ENCODE measurements around the gene KCNA1. TPM values are rescaled to one million over a fixed set of nuclear protein-coding genes. Genes with fewer than 3 reads are reported as not detected.

Gene KCNA1
- polyA plus RNA-seq, 1 donor (not counting 4 experiments of a cell fraction or from before 2014, with no cell fraction given): not detected

DNA sequence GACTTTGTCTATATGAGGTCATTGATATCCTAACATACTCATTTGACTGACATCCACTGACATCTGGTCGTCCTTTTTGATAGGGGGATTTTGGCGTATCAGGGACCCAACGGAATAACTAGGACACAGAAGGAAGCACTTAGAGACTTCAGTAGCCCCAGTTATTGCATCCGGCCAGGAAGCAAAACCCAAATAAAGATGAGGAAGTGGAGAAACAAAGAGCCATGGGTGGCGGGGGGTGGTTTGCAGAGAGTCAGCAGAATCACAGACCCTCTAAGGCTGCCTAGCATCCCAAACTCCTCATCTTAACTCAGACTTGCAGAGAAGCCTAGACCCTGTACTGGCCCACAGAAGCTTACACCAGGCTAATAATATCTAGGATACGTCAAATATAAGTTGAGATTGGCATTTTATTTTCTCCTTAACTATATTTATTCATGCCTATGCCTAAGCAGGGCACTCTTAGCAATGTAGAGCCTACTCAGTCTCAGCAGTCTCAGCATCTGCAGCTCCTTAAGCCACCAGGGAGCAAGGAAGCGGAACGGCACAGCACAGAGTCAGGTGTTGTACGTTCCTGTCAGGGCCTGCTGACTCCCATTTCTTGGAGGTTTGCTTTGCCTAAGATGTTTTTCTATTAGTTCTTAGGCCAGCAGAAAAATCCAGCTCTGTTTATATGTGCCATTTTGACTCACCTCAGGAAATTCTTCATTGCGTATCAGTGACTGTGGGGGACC, 45.1 kb downstream of the KCNA1 start:
- Histone ChIP-seq H3K9me3 (ENCODE audit: control insufficient read depth, low read depth, low read length) (no peaks in the 10 kb centered on the region), H3K36me3 (ENCODE audit: control insufficient read depth in 2 of 2, extremely low read depth in 1 of 2, insufficient read depth in 2 of 2, low read length in 2 of 2) (no peaks in the 10 kb centered on the region), H2AFZ (ENCODE audit: control insufficient read depth, low read length) (no peak overlapping the region), H3K79me2 (ENCODE audit: control insufficient read depth, insufficient read depth, low read length) (no peaks in the 10 kb centered on the region), H3K27me3 (ENCODE audit: control insufficient read depth, extremely low read depth, insufficient read depth, low read length) (peaks cover 12% of the 10 kb centered on the region), H3K4me3 (ENCODE audit: control insufficient read depth in 2 of 3, extremely low read depth in 1 of 3, insufficient read depth in 2 of 3, low read depth in 1 of 3, low read length in 3 of 3) (no peak overlapping the region), H3K27ac (ENCODE audit: control insufficient read depth, insufficient read depth, low read length) (no peak overlapping the region), H4K20me1 (ENCODE audit: control insufficient read depth, extremely low read depth, insufficient read depth, low read length) (no peaks in the 10 kb centered on the region), H3K9me1 (ENCODE audit: control insufficient read depth, extremely low read depth, insufficient read depth, low read length) (no peaks in the 10 kb centered on the region), H3K4me1 (ENCODE audit: control insufficient read depth, extremely low read depth, insufficient read depth, low read length) (no peaks in the 10 kb centered on the region), H3K9ac (ENCODE audit: control insufficient read depth, extremely low read depth, insufficient read depth, low read length) (no peak overlapping the region), H3K4me2 (ENCODE audit: control insufficient read depth, extremely low read depth, insufficient read depth, low read depth, low read length) (no peak overlapping the region)
- FAIRE-seq (no peak), DNase-seq (ENCODE audit: low read depth, low spot score) (no peak)
- dilution Hi-C loops (cut with MboI; ENCODE audit: extremely low pct_ligation_motif_present, low sequenced_read_pairs): no loop called here
- TF ChIP-seq, protein P1, sequence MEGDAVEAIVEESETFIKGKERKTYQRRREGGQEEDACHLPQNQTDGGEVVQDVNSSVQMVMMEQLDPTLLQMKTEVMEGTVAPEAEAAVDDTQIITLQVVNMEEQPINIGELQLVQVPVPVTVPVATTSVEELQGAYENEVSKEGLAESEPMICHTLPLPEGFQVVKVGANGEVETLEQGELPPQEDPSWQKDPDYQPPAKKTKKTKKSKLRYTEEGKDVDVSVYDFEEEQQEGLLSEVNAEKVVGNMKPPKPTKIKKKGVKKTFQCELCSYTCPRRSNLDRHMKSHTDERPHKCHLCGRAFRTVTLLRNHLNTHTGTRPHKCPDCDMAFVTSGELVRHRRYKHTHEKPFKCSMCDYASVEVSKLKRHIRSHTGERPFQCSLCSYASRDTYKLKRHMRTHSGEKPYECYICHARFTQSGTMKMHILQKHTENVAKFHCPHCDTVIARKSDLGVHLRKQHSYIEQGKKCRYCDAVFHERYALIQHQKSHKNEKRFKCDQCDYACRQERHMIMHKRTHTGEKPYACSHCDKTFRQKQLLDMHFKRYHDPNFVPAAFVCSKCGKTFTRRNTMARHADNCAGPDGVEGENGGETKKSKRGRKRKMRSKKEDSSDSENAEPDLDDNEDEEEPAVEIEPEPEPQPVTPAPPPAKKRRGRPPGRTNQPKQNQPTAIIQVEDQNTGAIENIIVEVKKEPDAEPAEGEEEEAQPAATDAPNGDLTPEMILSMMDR (optimal IDR thresholded peaks at IDR 0.05 in 1 of 3, IDR thresholded peaks at IDR 0.05 in 1 of 3, conservative IDR thresholded peaks at IDR 0.05 in 1 of 3; ENCODE audit: extremely low read depth in 1 of 3, insufficient read depth in 2 of 3, low read length in 3 of 3): no peak
- no peak for TF ChIP-seq EZH2 (IDR thresholded peaks at IDR 0.05; ENCODE audit: low read length)

DNA sequence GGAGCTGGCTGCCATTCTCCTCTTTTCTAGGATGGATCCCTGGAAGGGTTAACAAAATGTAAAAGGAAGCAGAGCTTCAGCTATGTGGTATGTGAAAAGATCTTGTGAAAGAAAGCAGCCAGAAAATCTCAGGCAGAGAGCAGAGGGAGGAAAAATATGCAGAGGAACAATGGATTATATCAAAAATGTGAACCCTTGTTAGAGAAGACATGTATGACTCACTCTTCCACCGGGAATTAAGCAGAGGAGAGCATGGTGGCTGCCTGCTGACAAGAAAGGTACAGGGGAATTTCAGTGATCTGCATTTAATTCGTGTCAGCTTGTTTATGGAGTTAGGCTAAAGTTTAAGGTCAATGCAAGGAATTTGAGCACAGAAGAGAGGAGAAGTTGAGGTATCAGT, 46.3 kb downstream of the KCNA1 start:
- Histone ChIP-seq H2AFZ (ENCODE audit: control insufficient read depth, low read length) (no peak overlapping the region), H3K9me1 (ENCODE audit: control insufficient read depth, extremely low read depth, insufficient read depth, low read length) (no peaks in the 10 kb centered on the region), H3K27me3 (ENCODE audit: control insufficient read depth, extremely low read depth, insufficient read depth, low read length) (peaks cover 11% of the 10 kb centered on the region), H3K9me3 (ENCODE audit: control insufficient read depth, low read depth, low read length) (no peaks in the 10 kb centered on the region), H3K27ac (ENCODE audit: control insufficient read depth, insufficient read depth, low read length) (no peak overlapping the region), H3K36me3 (ENCODE audit: control insufficient read depth in 2 of 2, extremely low read depth in 1 of 2, insufficient read depth in 2 of 2, low read length in 2 of 2) (no peaks in the 10 kb centered on the region), H3K4me1 (ENCODE audit: control insufficient read depth, extremely low read depth, insufficient read depth, low read length) (no peaks in the 10 kb centered on the region), H3K4me3 (ENCODE audit: control insufficient read depth in 2 of 3, extremely low read depth in 1 of 3, insufficient read depth in 2 of 3, low read depth in 1 of 3, low read length in 3 of 3) (no peak overlapping the region), H4K20me1 (ENCODE audit: control insufficient read depth, extremely low read depth, insufficient read depth, low read length) (no peaks in the 10 kb centered on the region), H3K4me2 (ENCODE audit: control insufficient read depth, extremely low read depth, insufficient read depth, low read depth, low read length) (no peak overlapping the region), H3K79me2 (ENCODE audit: control insufficient read depth, insufficient read depth, low read length) (no peaks in the 10 kb centered on the region), H3K9ac (ENCODE audit: control insufficient read depth, extremely low read depth, insufficient read depth, low read length) (no peak overlapping the region)
- FAIRE-seq (no peak), DNase-seq (ENCODE audit: low read depth, low spot score) (no peak)
- dilution Hi-C loops (cut with MboI; ENCODE audit: extremely low pct_ligation_motif_present, low sequenced_read_pairs): no loop called here
- TF ChIP-seq, protein P1 (optimal IDR thresholded peaks at IDR 0.05 in 1 of 3, IDR thresholded peaks at IDR 0.05 in 1 of 3, conservative IDR thresholded peaks at IDR 0.05 in 1 of 3; ENCODE audit: extremely low read depth in 1 of 3, insufficient read depth in 2 of 3, low read length in 3 of 3): no peak
- TF ChIP-seq EZH2 (IDR thresholded peaks at IDR 0.05; ENCODE audit: low read length): no peak
